Globus pallidus (tissue), 1 donor: ENCODE measurements around the gene SLC17A7.

Experiments
- DNase-seq: peaks from one replicate; pipeline ENCODE4 v3.0.0-alpha.2; 2015; ENCODE audit warnings: low spot score

SLC17A7 gene

GRCh38 chr19:49443366-49444099, 2.2 kb upstream of the SLC17A7 start:
- DNase-seq = peak; percentile 94

- no peak for DNase-seq
Measured at GRCh38 chr19:49442771-49443365, 1.5 kb upstream of the SLC17A7 start.

DNA sequence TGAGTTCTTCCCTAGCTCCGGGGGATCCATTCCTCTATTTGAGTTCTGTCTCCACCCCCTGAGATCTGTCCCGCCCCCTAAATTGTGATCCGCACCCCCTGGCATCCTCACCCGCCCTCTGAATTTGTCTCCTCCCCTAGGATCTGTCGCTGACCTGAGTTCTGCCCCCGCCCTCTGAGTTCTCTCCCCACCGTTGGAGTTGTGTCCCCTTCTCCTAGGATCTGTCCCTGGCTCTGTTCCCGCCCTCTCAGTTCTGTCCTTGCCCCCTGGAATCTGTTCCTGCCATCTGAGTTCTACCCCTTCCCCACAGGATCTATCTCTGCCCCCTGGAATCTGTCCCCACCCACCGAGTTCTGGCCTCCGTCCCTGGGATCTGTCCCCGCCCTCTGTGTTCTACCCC, 1.0 kb upstream of the SLC17A7 start:
- DNase-seq = no peak

GRCh38 chr19:49441960-49442350, 628 bp upstream of the SLC17A7 start:
- DNase-seq = no peak

GRCh38 chr19:49440439-49441209, 703 bp downstream of the SLC17A7 start:
- no peak for DNase-seq

DNA sequence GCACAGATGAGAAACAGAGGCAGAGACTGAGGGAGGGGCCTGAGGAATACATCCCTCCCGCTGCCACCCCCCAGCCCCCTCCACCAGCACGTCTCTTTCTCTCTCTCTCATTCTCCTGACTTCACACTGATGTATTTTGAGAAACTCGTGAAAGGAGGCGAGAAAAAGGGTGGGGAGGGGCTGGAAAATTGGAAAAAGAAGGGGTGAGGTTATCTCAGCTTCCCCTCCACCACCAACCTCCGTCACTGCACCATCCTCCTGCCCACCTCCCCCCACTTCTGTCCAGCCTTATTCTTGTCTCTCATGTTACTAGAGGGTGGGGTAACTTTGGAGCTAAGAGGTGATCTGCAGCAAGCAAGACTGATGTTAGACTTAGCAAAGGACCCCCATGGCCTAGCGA, 1.5 kb downstream of the SLC17A7 start:
- DNase-seq = no peak

DNA sequence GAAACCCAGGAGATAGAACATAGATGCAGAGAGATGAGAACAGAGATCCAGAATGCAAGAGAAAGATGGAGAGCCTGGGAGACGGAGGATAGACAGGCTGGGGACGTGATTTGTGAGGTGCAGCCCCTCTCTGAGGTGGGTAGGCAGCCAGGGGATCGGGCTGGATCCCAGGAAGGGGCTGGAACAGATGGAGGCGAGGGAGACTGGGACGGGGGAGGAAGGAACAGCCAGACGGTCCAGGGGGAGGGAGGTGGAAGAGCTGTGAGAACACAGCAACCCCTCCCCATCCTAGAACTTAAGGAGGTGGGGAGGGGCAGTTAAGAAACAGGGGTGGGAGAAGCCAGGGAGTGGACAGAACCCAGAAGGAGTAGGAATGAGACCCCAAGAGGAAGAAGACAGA, 3.1 kb downstream of the SLC17A7 start:
- DNase-seq = no peak

GRCh38 chr19:49437231-49437630, 4.1 kb downstream of the SLC17A7 start:
- DNase-seq = no peak

DNA sequence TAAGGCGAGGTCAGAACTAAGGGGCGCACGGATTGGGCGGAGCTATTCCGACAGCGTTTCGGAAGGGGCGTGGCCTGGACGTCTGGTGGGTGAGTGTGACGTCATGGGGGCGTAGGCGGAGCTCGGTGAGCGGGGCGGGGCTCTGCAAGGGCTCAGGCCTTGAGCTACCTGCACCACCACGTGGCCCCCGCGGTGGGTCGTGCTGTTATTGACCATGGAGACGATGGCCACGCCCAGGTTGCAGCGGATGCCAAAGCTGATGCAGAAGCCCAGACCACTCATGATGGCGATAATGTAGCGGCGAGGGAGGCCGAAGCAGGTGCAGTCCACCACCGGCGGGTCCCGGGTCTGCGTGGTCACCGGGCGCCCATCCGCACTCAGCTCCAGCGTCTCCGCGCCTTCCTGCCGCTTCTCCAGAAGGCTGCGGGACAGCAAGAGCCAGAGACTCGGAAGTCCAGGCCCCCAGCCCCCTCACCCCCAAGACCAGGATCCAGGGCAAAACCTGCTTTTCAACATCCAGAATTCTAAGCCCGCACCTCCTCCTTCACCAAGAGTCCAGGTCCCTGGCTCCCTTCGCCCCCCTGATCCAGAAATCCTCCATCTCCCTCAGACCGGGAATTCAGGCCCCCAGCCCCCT, 4.8 kb downstream of the SLC17A7 start:
- no peak for DNase-seq

DNA sequence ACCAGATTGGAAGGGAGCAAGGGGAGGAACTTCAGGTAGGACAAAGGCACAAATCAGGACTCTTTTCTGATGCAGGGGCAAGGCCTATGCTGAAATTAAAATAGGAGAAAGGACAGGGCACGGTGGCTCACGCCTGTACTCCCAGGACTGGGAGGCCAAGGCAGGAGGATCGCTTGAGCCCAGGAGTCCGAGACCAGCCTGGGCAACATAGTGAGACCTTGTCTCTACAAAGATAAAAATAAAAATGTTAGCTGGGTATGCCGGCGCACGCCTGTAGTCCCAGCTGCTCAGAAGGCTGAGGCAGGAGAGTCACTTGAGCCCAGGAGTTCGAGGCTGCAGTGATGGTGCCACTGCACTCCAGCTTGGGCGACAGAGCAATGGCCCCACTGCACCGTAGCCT, 5.7 kb downstream of the SLC17A7 start:
- DNase-seq = no peak

- no peak for DNase-seq
Measured at GRCh38 chr19:49434907-49435583, 6.3 kb downstream of the SLC17A7 start.

DNA sequence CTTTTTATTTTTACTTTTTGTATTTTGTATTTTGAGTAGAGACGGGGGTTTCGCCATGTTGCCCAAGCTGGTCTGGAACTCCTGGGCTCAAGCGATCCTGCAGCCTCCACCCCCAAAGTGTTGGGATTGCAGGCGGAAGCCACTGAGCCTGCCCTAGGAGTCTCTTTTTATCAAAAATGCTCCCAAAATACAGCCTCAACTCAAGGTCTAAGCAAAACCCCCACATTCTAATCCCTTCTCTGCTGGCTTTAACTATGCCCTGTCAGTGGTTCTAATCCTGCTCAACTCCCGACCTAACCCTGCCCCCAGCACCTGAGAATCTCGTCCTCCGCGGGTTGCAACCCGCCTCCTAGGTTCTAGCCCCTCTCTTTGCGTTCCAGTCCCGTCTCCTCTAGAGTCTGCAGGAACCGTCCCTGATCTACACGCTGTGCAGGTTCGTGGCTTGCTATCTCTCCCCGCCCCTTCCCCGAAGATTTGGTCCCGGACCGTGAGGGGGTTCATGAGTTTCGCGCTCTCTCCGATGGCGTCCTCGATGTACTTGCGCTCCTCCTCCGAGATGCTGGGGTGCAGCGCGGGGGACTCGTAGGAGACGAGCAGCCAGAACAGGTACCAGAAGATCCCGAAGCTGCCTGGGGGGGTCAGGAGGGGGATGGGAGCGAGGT, 8.0 kb downstream of the SLC17A7 start:
- DNase-seq = no peak

DNA sequence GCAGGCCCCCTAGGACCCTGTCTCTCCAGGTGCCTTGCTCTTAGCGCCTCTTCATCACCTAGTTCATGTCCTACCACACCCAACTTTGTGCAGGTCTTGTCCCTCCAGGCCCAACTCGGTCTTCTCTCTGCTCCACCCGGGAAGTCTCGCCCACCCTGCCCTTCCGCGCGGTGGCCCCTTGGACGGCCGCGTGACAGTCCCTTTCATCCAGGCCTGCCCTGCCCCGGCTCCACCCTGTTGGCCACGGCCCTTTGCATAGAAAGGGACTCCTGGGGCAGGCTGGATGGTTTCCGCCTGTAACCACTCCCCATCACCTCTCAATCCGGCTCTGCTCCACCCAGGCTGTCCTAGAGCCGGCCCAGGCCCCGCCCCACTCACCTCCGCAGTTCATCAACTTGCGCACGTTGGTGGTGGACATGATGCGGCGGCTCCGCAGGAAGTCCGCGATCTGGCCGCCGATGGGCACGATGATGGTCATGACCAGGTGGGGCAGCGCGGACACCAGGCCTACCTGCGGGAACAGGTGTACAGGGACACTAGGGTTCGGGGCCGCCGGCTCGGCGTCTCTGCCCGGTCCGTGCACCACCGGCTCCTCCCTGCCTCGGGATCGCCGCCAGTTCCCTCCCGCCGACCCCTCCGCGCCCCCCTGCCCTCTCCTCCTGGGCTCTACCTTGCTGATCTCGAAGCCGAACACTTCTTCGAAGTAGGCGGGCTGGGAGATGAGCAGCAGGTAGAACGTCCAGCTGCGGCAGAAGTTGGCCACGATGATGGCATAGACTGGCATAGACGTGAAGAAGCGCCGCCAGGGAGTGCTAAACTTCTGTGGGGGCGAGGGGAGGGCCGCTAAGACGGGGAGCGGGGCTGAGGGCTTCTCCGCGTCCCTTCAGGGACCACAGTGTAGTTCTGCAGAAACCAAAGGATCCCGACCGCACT, 8.9 kb downstream of the SLC17A7 start:
- no peak for DNase-seq

DNA sequence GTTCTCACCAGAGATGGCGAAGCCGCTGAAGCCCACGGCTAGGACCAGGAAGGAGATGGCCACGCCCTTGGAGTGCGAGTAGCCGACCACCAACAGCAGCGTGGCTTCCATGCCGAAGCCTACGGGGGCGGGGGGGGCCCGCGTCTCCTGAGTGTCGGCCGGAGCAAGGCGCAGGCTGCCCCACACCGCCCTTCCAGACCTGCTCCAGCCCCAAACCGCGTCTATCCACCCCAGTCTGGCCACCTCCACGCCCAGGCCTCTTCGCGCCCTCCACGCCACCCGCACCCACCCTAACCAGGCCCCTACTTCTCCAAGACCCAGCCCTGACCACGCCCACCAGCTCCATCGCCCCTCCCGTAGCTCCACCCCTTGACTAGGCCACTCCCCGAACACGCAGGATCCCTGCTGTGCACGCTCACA, 10.0 kb downstream of the SLC17A7 start:
- DNase-seq = no peak

GRCh38 chr19:49430678-49431329, 10.5 kb downstream of the SLC17A7 start:
- no peak for DNase-seq

GRCh38 chr19:49430172-49430677, 11.1 kb downstream of the SLC17A7 start:
- no peak for DNase-seq

GRCh38 chr19:49428547-49429451, 12.5 kb downstream of the SLC17A7 start:
- DNase-seq = no peak

- DNase-seq = no peak
Measured at GRCh38 chr19:49427855-49428546, 13.3 kb downstream of the SLC17A7 start.
